Suppressor macrophage (primary cell): Measurements from ENCODE around the gene FOSL1.

Experiments used
- DNase-seq, 4 experiments: peaks; one replicate each; pipeline ENCODE4 v3.0.0-alpha.2; 2020 to 2022
- total RNA-seq, 17 experiments: gene quantifications; one replicate each; lab custom pipeline; 2026; ENCODE audit warnings: mixed read lengths in 6 of 17, inconsistent platforms in 3 of 17; lab: John Stamatoyannopoulos, UW

FOSL1 gene
- total RNA-seq: 1.3 to 8.8 (median 3.6) reads per million in 17 experiments

DNA sequence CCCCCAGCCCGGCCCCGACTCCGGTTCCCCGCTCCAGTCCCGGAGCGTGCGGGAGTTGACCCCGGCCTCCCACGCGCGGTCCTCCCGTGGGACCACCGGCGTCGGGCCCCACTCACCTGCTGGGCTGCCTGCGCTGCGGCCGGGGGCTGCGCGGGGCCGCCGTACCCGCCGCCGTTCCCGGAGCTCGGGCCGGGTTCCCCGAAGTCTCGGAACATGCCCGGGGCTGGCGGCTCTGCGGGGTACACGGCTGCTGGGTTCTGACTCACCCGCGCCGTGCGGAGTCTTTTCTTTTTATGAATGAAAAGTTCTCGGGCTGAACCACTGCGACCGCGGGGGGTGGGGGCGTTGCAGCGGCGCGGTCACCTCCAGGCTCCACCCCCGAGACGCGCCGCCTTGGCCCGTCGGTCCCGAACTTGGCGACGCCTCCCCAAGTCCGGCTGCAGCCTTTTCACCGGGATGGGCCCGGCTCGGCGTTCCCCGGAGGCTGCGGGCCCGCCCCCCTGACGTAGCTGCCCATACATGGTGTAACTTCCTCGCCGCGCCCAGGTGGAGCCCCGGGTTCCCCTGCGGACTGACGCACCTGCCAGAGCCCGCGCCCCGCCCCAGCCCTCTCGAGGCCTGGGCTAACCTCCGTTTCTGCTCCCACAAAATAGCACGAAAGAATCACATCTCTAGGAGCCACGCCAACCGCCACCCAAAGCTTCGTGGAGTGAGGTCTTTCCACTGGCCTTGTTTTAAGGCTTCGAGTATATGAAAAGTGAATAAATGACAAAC, at the start of gene FOSL1:
FOSL1 (minus strand) TSS at position 264 of the 774 bp plus-strand sequence; CDS start at position 215, 49 bp downstream.
- DNase-seq: peak; percentile 94 to 97 (median 96)

GRCh38 chr11:65947603-65948125, 47.5 kb upstream of the FOSL1 start:
- DNase-seq: no peak

DNA sequence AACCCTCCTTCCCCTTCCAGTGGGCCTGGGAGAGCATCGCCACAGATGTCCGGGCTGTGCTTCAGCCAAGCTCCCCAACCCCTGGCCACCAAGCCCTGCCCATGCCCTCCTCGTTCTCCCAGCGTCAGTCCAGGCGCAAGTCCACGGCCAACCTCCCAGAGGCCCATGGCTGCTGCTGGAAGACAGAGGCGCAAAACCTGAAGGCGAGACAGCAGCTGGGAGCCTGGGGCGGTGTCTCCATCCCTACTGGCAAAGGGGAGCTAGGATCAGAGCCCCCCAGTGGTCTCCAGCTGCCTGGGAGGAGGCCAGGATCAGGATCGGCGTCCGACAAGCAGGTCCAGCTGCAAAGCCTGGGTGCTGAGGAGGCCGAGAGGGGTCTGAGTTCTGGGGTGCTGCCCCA, 46.9 kb upstream of the FOSL1 start:
- DNase-seq: no peak

GRCh38 chr11:65946655-65947054, 46.5 kb upstream of the FOSL1 start:
- no peak for DNase-seq

DNA sequence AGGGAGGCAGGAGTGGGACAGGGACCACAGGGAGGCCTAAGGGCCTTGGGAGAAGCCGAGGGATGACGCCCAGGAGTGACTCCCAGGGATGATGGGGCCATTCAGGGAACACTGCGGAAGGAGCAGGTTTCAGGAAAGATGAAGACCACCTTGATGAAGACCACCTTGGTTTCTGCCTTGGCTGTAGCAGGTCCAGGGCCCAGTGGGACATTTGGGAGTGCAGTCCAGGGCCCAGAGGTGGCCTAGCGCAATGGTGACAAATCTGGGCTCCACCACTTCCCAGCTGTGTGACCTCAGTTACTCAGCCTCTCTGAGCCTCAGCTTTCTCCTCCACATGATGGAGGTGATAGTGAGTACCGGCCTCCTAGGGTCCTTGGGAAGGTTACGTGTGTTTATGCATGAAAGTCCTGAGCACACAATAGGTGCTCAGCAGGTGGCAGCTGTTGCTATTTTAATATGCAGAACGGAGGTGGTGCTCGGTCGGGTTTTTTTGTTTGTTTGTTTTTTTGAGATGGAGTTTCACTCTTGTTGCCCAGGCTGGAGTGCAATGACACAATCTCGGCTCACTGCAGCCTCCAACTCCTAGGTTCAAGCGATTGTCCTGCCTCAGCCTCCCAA, 45.9 kb upstream of the FOSL1 start:
- DNase-seq: no peak

- DNase-seq: no peak
Observed at GRCh38 chr11:65945430-65945911, 45.3 kb upstream of the FOSL1 start, which contains the start of gene TSGA10IP. Gene TSGA10IP, plus strand, starts transcription at chr11:65945480. Its CDS starts 196 bp downstream, at chr11:65945676.

- no peak for DNase-seq
Observed at GRCh38 chr11:65944767-65945166, 44.6 kb upstream of the FOSL1 start.

DNA sequence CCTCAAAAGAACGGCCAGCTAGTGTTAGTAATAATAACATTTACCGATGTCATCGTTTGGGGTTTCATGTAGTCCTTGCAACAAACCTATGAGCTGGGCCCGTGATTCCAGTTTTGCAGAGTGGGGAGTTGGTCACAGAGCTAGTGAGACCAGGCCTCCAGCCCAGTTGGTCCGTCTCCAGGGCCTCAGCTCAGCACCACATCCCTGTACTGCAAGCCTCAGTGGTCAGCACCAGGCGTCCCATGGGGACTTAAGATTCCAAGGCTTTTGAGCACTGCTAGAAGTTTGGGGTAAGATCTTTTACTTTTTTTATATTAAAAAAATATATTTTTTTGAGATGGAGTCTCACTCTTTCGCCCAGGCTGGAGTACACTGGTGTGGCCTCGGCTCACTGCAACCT, 44.0 kb upstream of the FOSL1 start:
- no peak for DNase-seq

- DNase-seq: no peak
Observed at GRCh38 chr11:65942531-65942930, 42.3 kb upstream of the FOSL1 start.

GRCh38 chr11:65941720-65942310, 41.6 kb upstream of the FOSL1 start:
- no peak for DNase-seq

GRCh38 chr11:65937766-65938165, 37.6 kb upstream of the FOSL1 start:
- DNase-seq: no peak

GRCh38 chr11:65934014-65934413, 33.8 kb upstream of the FOSL1 start:
- no peak for DNase-seq

DNA sequence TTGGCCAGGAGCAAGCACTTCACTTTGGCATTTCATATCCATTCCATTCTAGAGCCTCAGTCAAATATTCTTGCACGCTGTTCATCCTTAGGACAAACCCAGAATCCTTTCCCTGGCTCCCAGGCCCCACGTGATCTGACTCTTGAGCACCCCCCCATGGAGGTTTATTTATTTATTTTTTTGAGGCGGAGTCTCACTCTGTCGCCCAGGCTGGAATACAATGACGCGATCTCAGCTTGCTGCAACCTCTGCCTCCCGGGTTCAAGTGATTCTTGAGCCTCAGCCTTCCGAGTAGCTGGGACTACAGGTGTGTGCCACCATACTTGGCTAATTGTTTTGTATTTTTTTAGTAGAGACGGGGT, 32.4 kb upstream of the FOSL1 start:
- DNase-seq: no peak

DNA sequence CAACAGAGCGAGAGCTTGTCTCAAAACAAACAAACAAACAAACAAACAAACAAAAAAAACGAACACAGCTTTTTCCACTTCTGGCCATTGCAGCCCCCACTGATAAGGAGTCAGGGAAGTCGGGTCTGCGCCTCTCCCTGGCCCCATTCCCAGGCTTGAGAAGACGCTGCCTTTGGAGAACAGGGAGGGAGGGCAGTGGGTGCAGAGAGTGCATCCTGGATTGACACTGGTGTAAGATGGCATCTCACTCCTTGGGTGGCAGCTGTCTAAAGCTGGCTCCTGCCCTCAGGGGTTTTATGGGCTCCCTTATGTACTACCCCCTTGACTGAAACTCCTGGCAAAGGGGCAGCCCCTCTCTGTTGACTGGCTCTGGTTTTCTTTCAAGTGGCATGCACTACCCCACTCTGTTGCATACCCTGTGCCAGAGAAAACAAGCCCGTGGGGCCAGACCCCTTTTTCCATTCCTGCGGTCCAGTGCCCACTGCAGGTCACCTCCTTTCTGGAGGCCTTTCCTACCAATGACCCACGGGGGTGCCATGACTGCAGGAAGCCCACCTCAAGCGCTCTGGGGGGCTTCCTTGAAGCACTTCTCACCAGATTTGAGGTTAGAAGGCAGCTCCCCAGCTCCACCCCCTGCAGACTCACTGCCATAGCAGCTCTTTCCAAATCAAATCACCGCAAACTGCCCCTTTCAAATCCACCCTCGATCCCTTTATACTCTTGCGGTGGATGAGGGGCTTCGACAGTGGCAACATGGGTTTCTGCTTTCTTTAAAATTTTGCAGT, 31.8 kb upstream of the FOSL1 start:
- no peak for DNase-seq

- no peak for DNase-seq
Observed at GRCh38 chr11:65928667-65929066, 28.5 kb upstream of the FOSL1 start.

DNA sequence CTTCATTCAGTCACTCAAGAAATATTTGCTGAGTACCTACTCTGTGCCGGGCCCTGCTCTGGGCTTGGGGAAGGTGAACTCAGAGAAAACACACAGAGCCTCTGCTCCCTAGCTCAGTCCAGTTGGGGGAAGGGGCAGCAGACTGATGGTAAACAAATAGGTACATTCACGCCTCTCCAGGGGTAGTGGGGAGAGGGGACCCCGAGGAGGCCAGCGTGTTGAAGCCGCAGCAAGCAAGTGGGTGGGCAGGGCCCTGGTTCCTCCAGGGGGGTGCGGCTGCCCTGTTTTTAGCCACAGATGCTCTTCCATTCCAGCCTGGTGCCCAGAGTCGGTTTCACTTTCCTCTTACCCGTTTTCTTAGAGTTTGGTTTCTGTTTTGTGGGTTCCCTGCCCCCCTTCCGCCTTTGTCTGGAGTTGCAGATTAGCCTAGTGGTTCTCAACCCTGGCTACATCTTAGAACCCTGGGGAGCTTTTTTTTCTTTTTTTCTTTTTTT, 27.8 kb upstream of the FOSL1 start:
- DNase-seq: peak; percentile 62 to 80 (median 76)

GRCh38 chr11:65925397-65925796, 25.2 kb upstream of the FOSL1 start:
- DNase-seq: no peak

DNA sequence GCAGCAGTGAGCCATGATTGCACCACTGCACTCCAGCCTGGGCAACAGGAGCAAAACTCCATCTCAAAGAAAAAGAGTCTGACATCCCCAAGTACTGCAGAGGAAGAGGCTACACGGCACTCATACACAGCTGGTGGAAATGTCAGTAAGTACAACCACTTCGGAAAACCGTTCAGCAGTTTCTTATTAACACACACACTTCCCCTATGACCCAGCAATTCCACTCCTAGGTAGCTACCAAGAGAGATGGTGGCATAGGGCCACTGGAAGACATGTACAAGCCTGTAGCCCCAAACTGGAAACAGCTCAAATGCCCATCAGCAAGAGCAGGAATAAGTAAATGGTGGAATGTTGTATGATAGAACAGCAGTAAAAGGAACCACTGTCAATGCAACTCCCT, 22.4 kb upstream of the FOSL1 start:
- no peak for DNase-seq

- no peak for DNase-seq
Observed at GRCh38 chr11:65921876-65922275, 21.7 kb upstream of the FOSL1 start.

DNA sequence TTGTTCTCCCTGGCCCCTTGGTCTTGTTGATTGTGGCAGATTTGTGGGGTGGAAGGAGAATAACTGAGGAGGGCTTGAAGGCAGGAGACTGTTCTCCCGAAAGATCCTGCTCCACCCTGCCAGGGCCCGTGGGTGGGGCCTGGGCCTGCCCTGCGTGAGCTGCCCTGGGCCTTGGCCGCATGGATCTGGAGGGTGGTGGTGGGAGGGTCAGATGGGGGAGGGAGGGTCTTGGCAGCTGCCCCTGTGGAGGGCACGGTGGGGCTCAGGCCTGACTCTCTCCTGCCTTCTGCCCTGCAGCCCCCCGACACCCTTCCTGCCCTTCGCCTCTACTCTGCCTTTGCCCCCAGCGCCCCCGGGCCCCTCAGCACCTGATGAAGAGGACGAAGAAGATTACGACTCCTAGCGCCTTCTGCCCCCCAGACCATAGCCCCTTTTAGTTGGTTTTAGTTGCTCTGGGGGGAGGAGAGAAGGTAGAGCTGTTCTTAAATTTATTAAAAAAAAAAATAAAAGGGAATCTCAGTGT, 20.9 kb upstream of the FOSL1 start:
- DNase-seq: no peak

GRCh38 chr11:65920372-65920802, 20.2 kb upstream of the FOSL1 start:
- no peak for DNase-seq
